Measurements from ENCODE around the gene SERGEF.

GRCh38 chr11:18012906-18013781 lies at the start of gene SERGEF:
- TF ChIP-seq CTCF (IDR thresholded peaks at IDR 0.05; ENCODE audit: low read length) = no peak
- no peak for TF ChIP-seq EZH2 (optimal IDR thresholded peaks at IDR 0.05; ENCODE audit: low read depth, low read length)
